GM12878 (cell line): ENCODE measurements around the gene TMEM168. TPM values are rescaled to one million over a fixed set of nuclear protein-coding genes. Genes with fewer than 3 reads are reported as not detected.

ENCODE experiments used
- ATAC-seq: fragments of 200-7000 bp; cut with Tn5 transposase; 3 replicates; pipeline ENCODE4 v1.9.1; 2020; ENCODE audit warnings: mild to moderate bottlenecking, moderate library complexity
- BruUV-seq: library from RNA; stranded (reverse); fragments of 400-500 nt; replicated peaks from 2 replicates; lab custom pipeline; 2021; lab: Mats Ljungman, UMichigan
- CTCF ChIA-PET: fragments of 300-600 bp; sonication (Branson Sonifier 250); formaldehyde crosslinking; extraction: SDS; loops from one replicate; lab custom pipeline; 2021; ENCODE audit warnings: inconsistent platforms; lab: Yijun Ruan, JAX
- POLR2A ChIA-PET: fragments of 350-600 bp; formaldehyde crosslinking; extraction: SDS; loops from one replicate; lab custom pipeline; 2021; ENCODE audit warnings: inconsistent platforms; lab: Charles Lee
- RAD21 ChIA-PET: fragments of 300-600 bp; sonication (Branson Sonifier 250); formaldehyde crosslinking; loops from one replicate; lab custom pipeline; 2023; ENCODE audit warnings: antibody characterized with exemption; ENCODE audit not compliant: unreplicated experiment; lab: Charles Lee
- SMC1A ChIA-PET: fragments of 300-600 bp; sonication (Branson Sonifier 250); formaldehyde crosslinking; loops from one replicate; lab custom pipeline; 2023; ENCODE audit not compliant: unreplicated experiment, uncharacterized antibody; lab: Charles Lee
- DNase-seq: peaks from one replicate; pipeline ENCODE4 v3.0.0-alpha.2; 2011; ENCODE audit warnings: low read depth, low spot score
- FAIRE-seq: peaks from 3 replicates; lab custom pipeline; 2011; peaks lifted over from hg19 to GRCh38; lab: Jason Lieb, UNC
- H2AFZ ChIP-seq: 2 replicates; pipeline ENCODE4 v1.6.0; 2011; ENCODE audit warnings: low read depth, low read length, control low read depth; ENCODE audit not compliant: control insufficient read depth
- H3K27ac ChIP-seq: 2 replicates; pipeline ENCODE4 v1.5.1; 2011; ENCODE audit warnings: control low read depth; ENCODE audit not compliant: control insufficient read depth, insufficient read depth
- H3K27me3 ChIP-seq, 2 experiments: replicated peaks in 1 of 2; 2 replicates each; pipeline versions ENCODE4 v1.6.0 to v1.6.1; 2011; ENCODE audit warnings: low read length in 1 of 2; ENCODE audit not compliant: control insufficient read depth in 2 of 2, insufficient read depth in 2 of 2
- H3K36me3 ChIP-seq, 2 experiments: 2 replicates each; pipeline ENCODE4 v1.5.1; 2011; ENCODE audit warnings: low read length in 1 of 2; ENCODE audit not compliant: control insufficient read depth in 2 of 2, insufficient read depth in 2 of 2
- H3K4me1 ChIP-seq: 2 replicates; pipeline ENCODE4 v1.6.1; 2011; ENCODE audit warnings: mild to moderate bottlenecking, low read length, moderate library complexity, mixed read lengths; ENCODE audit not compliant: control insufficient read depth, insufficient read depth
- H3K4me2 ChIP-seq: 2 replicates; pipeline ENCODE4 v1.6.0; 2011; ENCODE audit warnings: control low read depth; ENCODE audit not compliant: control insufficient read depth, insufficient read depth
- H3K4me3 ChIP-seq: fragments of 200-600 bp; sonication (generic); 2 replicates; pipeline ENCODE4 v1.5.1; 2016
- H3K79me2 ChIP-seq: 2 replicates; pipeline ENCODE4 v1.6.0; 2011; ENCODE audit warnings: low read length; ENCODE audit not compliant: control insufficient read depth, insufficient read depth
- H3K9ac ChIP-seq: 2 replicates; pipeline ENCODE4 v1.8.0; 2011; ENCODE audit warnings: low read length, control low read depth, mixed read lengths; ENCODE audit not compliant: control insufficient read depth, insufficient read depth
- H3K9me3 ChIP-seq: replicated peaks from 3 replicates; pipeline ENCODE4 v1.5.1; 2011; ENCODE audit warnings: mild to moderate bottlenecking, low read length; ENCODE audit not compliant: control insufficient read depth, insufficient read depth
- H4K20me1 ChIP-seq: 2 replicates; pipeline ENCODE4 v1.6.0; 2011; ENCODE audit not compliant: control insufficient read depth, insufficient read depth
- CBX3 ChIP-seq: fragments of 200-600 bp; sonication (generic); IDR thresholded peaks from 2 replicates; pipeline ENCODE4 v1.6.1; 2016; ENCODE audit warnings: low read depth, borderline replicate concordance
- CUX1 ChIP-seq: IDR thresholded peaks from 2 replicates; pipeline ENCODE4 v1.6.1; 2012; ENCODE audit warnings: improper control_type of control experiment, low read depth, low read length; ENCODE audit not compliant: insufficient replicate concordance
- IRF4 ChIP-seq: IDR thresholded peaks from 2 replicates; pipeline ENCODE4 v1.6.1; 2011; ENCODE audit warnings: low read depth, low read length
- MYB ChIP-seq: fragments of 150-350 bp; IDR thresholded peaks from 2 replicates; pipeline ENCODE4 v1.6.1; 2014; ENCODE audit warnings: mild to moderate bottlenecking, low read depth, low read length, borderline replicate concordance
- NKRF ChIP-seq: fragments of 450-650 bp; conservative IDR thresholded peaks from 2 replicates; pipeline ENCODE4 v1.6.1; 2017; ENCODE audit warnings: mild to moderate bottlenecking, moderate library complexity
- RAD51 ChIP-seq: fragments of 450-650 bp; IDR thresholded peaks from 2 replicates; pipeline ENCODE4 v1.6.1; 2016; ENCODE audit warnings: moderate library complexity, mild to moderate bottlenecking, inconsistent platforms
- STAT1 ChIP-seq: fragments of 450-650 bp; conservative IDR thresholded peaks from 2 replicates; pipeline ENCODE4 v1.6.1; 2014; ENCODE audit warnings: antibody characterized with exemption, mild to moderate bottlenecking
- WRNIP1 ChIP-seq: IDR thresholded peaks from 2 replicates; pipeline ENCODE4 v1.6.1; 2011; ENCODE audit warnings: low read depth, low read length, improper control_type of control experiment, borderline replicate concordance
- YY1 ChIP-seq: IDR thresholded peaks from 2 replicates; pipeline ENCODE4 v1.6.1; 2011; ENCODE audit warnings: low read depth, mild to moderate bottlenecking, low read length
- ZBTB33 ChIP-seq: fragments of 450-650 bp; IDR thresholded peaks from 2 replicates; pipeline ENCODE4 v1.6.1; 2017; ENCODE audit warnings: mild to moderate bottlenecking
- WGBS: methylation state at CpG from one replicate; pipeline ENCODE4 v1.1.6; 2016; ENCODE audit warnings: low lambda C conversion rate; ENCODE audit not compliant: insufficient replicate concordance, insufficient coverage; ENCODE audit errors: missing lambda C conversion rate; 5-methylcytosine and 5-hydroxymethylcytosine counted together
- in situ Hi-C: fragments of 300-500 bp; cut with MboI; formaldehyde crosslinking; loops from 9 replicates; pipeline ENCODE4 v1.14.3; 2018; ENCODE audit warnings: mixed read lengths
- intact Hi-C: fragments of 100-400 bp; cut with micrococcal nuclease; formaldehyde crosslinking; loops from one replicate; pipeline ENCODE4 v1.14.2; 2022; ENCODE audit not compliant: unreplicated experiment
- polyA plus RNA-seq, 11 experiments: library from polyadenylated mRNA; depleted of rRNA in 4 of 11; unstranded in 6 of 11; stranded (reverse) in 5 of 11; fragments of >200 nt; fragmentation: Nextera tagmentation in 4 of 11; fragmentation: Illumina TruSeq in 1 of 11; extraction: Ambion mirVana in 4 of 11; extraction: Trizol in 1 of 11; gene quantifications; 1 replicate in 1 of 11; 2 replicates in 10 of 11; pipeline versions ENCODE4 v1.2.1 to v1.2.3, GENCODE V29; 2011 to 2016; ENCODE audit warnings: inconsistent platforms in 2 of 11, missing spikeins in 2 of 11, low read depth in 1 of 11
- total RNA-seq, 4 experiments: library from RNA; depleted of rRNA in 3 of 4; stranded (reverse); fragments of >200 nt in 3 of 4; fragmentation: Illumina TruSeq in 1 of 4; extraction: Trizol in 1 of 4; gene quantifications; 2 replicates each; pipeline versions ENCODE4 v1.2.1 to v1.2.3, GENCODE V29; 2013 to 2021
- TF ChIP-seq, protein P1 (sequence below): IDR thresholded peaks from 2 replicates; pipeline ENCODE4 v1.6.1; 2012; ENCODE audit warnings: low read depth, low read length, improper control_type of control experiment
- TF ChIP-seq, protein P2 (sequence below): IDR thresholded peaks from 2 replicates; pipeline ENCODE4 v1.6.1; 2012; ENCODE audit warnings: low read depth, low read length, improper control_type of control experiment

Gene TMEM168
- total and polyA plus RNA-seq, 10 of the 15 experiments (the other 5 are each of a cell fraction or from before 2014, with no cell fraction given) = 9.1 to 44.2 (median 19.8) TPM

GRCh38 chr7:112753298-112753697 is 36.9 kb downstream of the TMEM168 start (continued):
- TF ChIP-seq ZBTB33 (no peak), YY1 (no peak), CUX1 (no peak), IRF4 (no peak), RAD51 (no peak)

DNA sequence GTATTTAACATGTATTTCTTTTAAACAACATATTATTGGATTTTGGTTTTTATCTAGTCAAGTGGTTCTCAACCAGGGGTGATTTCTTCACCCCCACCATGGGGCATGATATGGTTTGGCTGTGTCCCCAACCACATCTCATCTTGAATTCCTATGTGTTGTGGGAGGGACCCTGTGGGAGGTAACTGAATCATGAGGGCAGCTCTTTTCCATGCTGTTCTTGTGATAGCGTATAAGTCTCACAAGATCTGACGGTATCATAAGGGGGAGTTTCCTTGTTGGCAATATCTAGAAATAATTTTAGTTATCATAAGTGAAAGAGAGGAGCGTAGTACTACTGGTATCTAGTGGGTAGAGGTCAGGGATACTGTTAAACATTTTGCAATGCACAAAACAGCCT is 37.6 kb downstream of the TMEM168 start:
- DNase-seq (no peak), ATAC-seq (no peak), FAIRE-seq (no peak)
- Histone ChIP-seq H3K79me2 (no peaks in the 10 kb centered on the region), H3K4me3 (no peak overlapping the region), H3K27ac (no peak overlapping the region), H3K9ac (no peak overlapping the region), H3K36me3 (no peaks in the 10 kb centered on the region), H3K4me2 (no peak overlapping the region), H3K4me1 (no peaks in the 10 kb centered on the region), H2AFZ (no peak overlapping the region), H3K27me3 (no peaks in the 10 kb centered on the region), H3K9me3 (no peaks in the 10 kb centered on the region), H4K20me1 (no peaks in the 10 kb centered on the region)
- intact Hi-C loops (loop anchor here (5.0 kb wide), 1 partner anchor 145 kb away; no protein-coding TSS in a partner anchor), in situ Hi-C loops (no loop called here)
- ChIA-PET SMC1A (no interaction called here), CTCF (no interaction called here), RAD21 (interaction anchor here (0.7 kb wide), 1 partner anchor 38 kb away, joined by 3 read pairs; the partner anchor contains the start of gene TMEM168), POLR2A (no interaction called here)
- 48% methylated on average over 3 of the region's 3 CpGs for WGBS
- BruUV-seq = no TSS peak
- TF ChIP-seq NKRF (no peak), YY1 (no peak), WRNIP1 (no peak), STAT1 (no peak), CBX3 (no peak), MYB (no peak)
- TF ChIP-seq, protein P1, sequence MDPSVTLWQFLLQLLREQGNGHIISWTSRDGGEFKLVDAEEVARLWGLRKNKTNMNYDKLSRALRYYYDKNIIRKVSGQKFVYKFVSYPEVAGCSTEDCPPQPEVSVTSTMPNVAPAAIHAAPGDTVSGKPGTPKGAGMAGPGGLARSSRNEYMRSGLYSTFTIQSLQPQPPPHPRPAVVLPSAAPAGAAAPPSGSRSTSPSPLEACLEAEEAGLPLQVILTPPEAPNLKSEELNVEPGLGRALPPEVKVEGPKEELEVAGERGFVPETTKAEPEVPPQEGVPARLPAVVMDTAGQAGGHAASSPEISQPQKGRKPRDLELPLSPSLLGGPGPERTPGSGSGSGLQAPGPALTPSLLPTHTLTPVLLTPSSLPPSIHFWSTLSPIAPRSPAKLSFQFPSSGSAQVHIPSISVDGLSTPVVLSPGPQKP = no peak
- TF ChIP-seq, protein P2, sequence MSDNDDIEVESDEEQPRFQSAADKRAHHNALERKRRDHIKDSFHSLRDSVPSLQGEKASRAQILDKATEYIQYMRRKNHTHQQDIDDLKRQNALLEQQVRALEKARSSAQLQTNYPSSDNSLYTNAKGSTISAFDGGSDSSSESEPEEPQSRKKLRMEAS = no peak
